GM21367 (cell line): Measurements from ENCODE around the gene GSN.

ENCODE experiments used
- ATAC-seq: cut with Tn5 transposase; IDR thresholded peaks from one replicate; pipeline ENCODE4 v1.9.1; 2021; ENCODE audit not compliant: unreplicated experiment

Gene GSN

GRCh38 chr9:121267689-121268597, at the start of gene GSN:
TSS of gene GSN (plus strand) at chr9:121268162. CDS start at chr9:121301972, 33,810 bp downstream.
- peak; percentile 54 for ATAC-seq

- no peak for ATAC-seq
Observed at GRCh38 chr9:121218357-121219027, 49.5 kb upstream of the GSN start.

GRCh38 chr9:121219530-121219929, 48.4 kb upstream of the GSN start:
- ATAC-seq, result no peak

- ATAC-seq, result no peak
Observed at GRCh38 chr9:121220996-121221663, 46.8 kb upstream of the GSN start.

- no peak for ATAC-seq
Observed at GRCh38 chr9:121221664-121222055, 46.3 kb upstream of the GSN start.

- no peak for ATAC-seq
Observed at GRCh38 chr9:121222524-121223171, 45.3 kb upstream of the GSN start.

- ATAC-seq, result no peak
Observed at GRCh38 chr9:121225240-121225639, 42.7 kb upstream of the GSN start.

GRCh38 chr9:121226175-121226574, 41.8 kb upstream of the GSN start:
- no peak for ATAC-seq

- no peak for ATAC-seq
Observed at GRCh38 chr9:121227862-121228261, 40.1 kb upstream of the GSN start.

- no peak for ATAC-seq
Observed at GRCh38 chr9:121230256-121230655, 37.7 kb upstream of the GSN start.

- no peak for ATAC-seq
Observed at GRCh38 chr9:121232251-121232650, 35.7 kb upstream of the GSN start.

- ATAC-seq, result no peak
Observed at GRCh38 chr9:121233906-121234831, 33.8 kb upstream of the GSN start.

GRCh38 chr9:121234832-121235161, 33.2 kb upstream of the GSN start:
- ATAC-seq, result no peak

GRCh38 chr9:121235512-121235911, 32.5 kb upstream of the GSN start:
- no peak for ATAC-seq

- no peak for ATAC-seq
Observed at GRCh38 chr9:121237916-121238315, 30.0 kb upstream of the GSN start.

GRCh38 chr9:121239071-121239470, 28.9 kb upstream of the GSN start:
- no peak for ATAC-seq

GRCh38 chr9:121239851-121240250, 28.1 kb upstream of the GSN start:
- ATAC-seq, result no peak

GRCh38 chr9:121240472-121241135, 27.4 kb upstream of the GSN start:
- ATAC-seq, result no peak

GRCh38 chr9:121242219-121242958, 25.6 kb upstream of the GSN start:
- ATAC-seq, result no peak
